HL-60/S4 treated with retinoic acid at 250 ng/mL for 4 days and 3 days (cell line): Measurements from ENCODE around the gene DOCK9.

ENCODE experiments used
- in situ Hi-C: fragments of 300-500 bp; cut with MboI; formaldehyde crosslinking; loops from 2 replicates; pipeline ENCODE4 v1.7.0; 2022; ENCODE audit warnings: low sequenced_read_pairs

DOCK9 gene

GRCh38 chr13:98752467-98753290 lies 225.2 kb downstream of the DOCK9 start, which contains the start of gene SLC15A1:
Gene SLC15A1 (minus strand): TSS chr13:98752672. CDS start chr13:98752598, 74 bp downstream.
- in situ Hi-C loops: no loop called here

GRCh38 chr13:98751861-98752466 lies 225.9 kb downstream of the DOCK9 start:
- in situ Hi-C loops: no loop called here

- in situ Hi-C loops: no loop called here
Measured at GRCh38 chr13:98751367-98751782, 226.5 kb downstream of the DOCK9 start.

GRCh38 chr13:98749501-98749900 lies 228.4 kb downstream of the DOCK9 start:
- in situ Hi-C loops: no loop called here

- in situ Hi-C loops: no loop called here
Measured at GRCh38 chr13:98746968-98747367, 230.9 kb downstream of the DOCK9 start.
